Erythroblast (primary cell): ENCODE measurements around the gene BBS9.

Experiments
- GATA1 ChIP-seq: IDR thresholded peaks from 2 replicates; pipeline ENCODE4 v1.6.1; 2011; ENCODE audit warnings: low read depth, mild to moderate bottlenecking, control low read depth, low read length, moderate library complexity
- POLR2A ChIP-seq: IDR thresholded peaks from 2 replicates; pipeline ENCODE4 v1.6.1; 2011; ENCODE audit warnings: mild to moderate bottlenecking, low read length

DNA sequence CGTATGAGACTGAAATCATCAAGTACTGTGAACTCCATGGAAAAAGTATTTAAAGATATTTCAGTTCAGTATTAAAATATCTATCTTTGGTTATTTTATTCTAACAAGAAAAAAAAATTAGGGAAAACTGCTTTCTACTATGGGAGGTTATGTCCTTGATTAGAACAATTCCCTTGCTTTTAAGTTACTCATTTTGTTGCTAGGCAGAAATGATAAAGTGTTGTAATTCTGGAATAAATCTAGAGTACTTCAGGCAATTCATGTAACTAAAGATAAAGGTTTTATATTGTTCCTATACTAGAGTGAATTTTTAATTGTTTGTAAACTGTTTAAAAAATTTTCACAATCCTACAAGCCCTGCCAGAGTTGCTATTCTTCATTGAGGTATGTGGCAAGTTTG, 92.0 kb downstream of the BBS9 start:
- no peak for TF ChIP-seq POLR2A
- no peak for TF ChIP-seq GATA1
